Muscle layer of duodenum (tissue), 2 donors: Measurements from ENCODE around the gene ARF6.
"Not testable (repeated sequence)": the region's sequence is repeated elsewhere in the genome, so short reads cannot be mapped to it uniquely, and the experiment has no call there.

Source experiments
- H3K27ac ChIP-seq: one replicate; pipeline ENCODE4 v1.7.0; 2013; ENCODE audit warnings: mild to moderate bottlenecking, low read length
- H3K27me3 ChIP-seq: one replicate; pipeline ENCODE4 v1.7.0; 2013; ENCODE audit warnings: low read depth, mild to moderate bottlenecking, control low read depth, low read length
- H3K36me3 ChIP-seq, 2 donors: one replicate each; pipeline ENCODE4 v1.7.0; 2013; ENCODE audit warnings: low read length in 2 of 2, control low read depth in 1 of 2, mild to moderate bottlenecking in 1 of 2; ENCODE audit not compliant: insufficient read depth in 2 of 2, control insufficient read depth in 1 of 2
- H3K4me1 ChIP-seq, 2 donors: one replicate each; pipeline ENCODE4 v1.7.0; 2013; ENCODE audit warnings: low read length in 2 of 2, mild to moderate bottlenecking in 2 of 2, control low read depth in 1 of 2, moderate library complexity in 1 of 2; ENCODE audit not compliant: insufficient read depth in 2 of 2, control insufficient read depth in 1 of 2
- H3K4me3 ChIP-seq, 2 donors: one replicate each; pipeline ENCODE4 v1.7.0; 2013; ENCODE audit warnings: low read length in 2 of 2, low read depth in 1 of 2, mild to moderate bottlenecking in 1 of 2
- H3K9me3 ChIP-seq, 2 donors: one replicate each; pipeline ENCODE4 v1.7.0; 2013; ENCODE audit warnings: low read length in 2 of 2, control low read depth in 1 of 2, mild to moderate bottlenecking in 1 of 2; ENCODE audit not compliant: control insufficient read depth in 1 of 2
- donor health status: healthy.

Gene ARF6

DNA sequence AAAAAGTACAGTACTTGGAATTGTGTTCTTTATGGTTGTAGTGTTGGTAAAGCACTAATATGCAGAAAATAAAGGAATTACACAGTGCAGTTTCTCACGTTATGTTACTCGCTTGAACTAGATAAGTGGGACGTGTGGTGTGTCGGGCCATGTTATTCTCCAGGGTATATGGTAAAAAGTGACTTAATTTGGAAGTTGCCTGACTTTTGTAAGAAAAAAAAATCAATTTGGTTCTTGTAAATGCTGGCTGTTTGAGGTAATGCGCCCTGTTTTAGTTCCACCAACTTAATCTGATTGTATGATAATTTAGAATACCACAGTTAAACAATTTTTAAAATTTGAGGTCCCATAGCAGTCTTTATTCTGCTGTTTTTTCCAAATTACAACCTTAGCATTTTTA is 4.1 kb downstream of the ARF6 start:
- Histone ChIP-seq H3K4me1 (peaks cover 20 to 44% of the 10 kb centered on the region in 2 donors), H3K9me3 (no peaks in the 10 kb centered on the region), H3K4me3 (peak overlapping the region in 1 of 2 donors; percentile 12), H3K27me3 (no peaks in the 10 kb centered on the region), H3K27ac (peak overlapping the region; percentile 46), H3K36me3 (peaks cover 14 to 17% of the 10 kb centered on the region in 2 donors)

DNA sequence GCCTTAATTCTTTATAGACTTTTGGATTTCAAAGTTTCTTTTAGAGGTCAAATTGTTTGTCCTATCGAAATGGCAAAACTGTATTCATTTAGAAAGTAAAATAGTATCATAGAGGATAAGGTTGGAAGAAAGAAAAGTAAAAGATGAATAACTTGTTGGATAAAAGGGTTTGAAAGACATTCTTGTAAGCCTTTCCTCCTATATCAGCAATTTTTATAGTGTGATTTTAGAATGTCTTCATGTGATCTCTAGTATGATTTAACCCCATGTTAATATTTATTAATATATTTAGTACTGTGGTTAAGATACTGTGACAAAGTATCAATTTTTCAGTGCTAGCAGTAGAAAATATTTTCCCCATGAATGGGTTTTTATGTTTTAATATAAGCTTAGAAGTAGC is 4.5 kb downstream of the ARF6 start:
- Histone ChIP-seq H3K4me1 (peaks cover 19 to 43% of the 10 kb centered on the region in 2 donors), H3K27me3 (no peaks in the 10 kb centered on the region), H3K9me3 (no peaks in the 10 kb centered on the region), H3K36me3 (peaks cover 14 to 15% of the 10 kb centered on the region in 2 donors), H3K4me3 (peak overlapping the region in 1 of 2 donors; percentile 12), H3K27ac (peak overlapping the region; percentile 46)

DNA sequence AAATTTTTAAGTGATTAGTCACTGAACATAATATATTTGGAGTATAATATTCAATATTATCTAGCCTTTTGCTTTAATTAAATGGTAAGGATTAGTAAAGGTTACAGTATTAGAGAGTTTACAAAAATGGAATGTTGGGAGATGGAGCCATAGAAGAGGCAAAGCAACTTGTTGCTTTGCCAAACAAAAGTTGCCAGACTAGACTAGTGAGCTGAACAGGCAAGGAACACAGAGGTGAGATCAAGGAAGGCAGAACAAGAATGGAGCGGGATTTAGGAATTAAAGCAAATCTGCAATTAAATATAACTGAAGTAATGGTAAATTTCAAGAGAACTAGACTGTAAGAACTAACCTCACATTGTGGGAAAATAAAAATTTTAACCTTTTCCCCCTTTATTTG is 5.1 kb downstream of the ARF6 start:
- H3K36me3 ChIP-seq, result peaks cover 12 to 14% of the 10 kb centered on the region in 2 donors
- H3K4me3 ChIP-seq, result peak overlapping the region; percentile 26 to 35
- peaks cover 19 to 43% of the 10 kb centered on the region in 2 donors for H3K4me1 ChIP-seq
- H3K27me3 ChIP-seq, result no peaks in the 10 kb centered on the region
- peak overlapping the region; percentile 26 for H3K27ac ChIP-seq
- no peaks in the 10 kb centered on the region for H3K9me3 ChIP-seq

DNA sequence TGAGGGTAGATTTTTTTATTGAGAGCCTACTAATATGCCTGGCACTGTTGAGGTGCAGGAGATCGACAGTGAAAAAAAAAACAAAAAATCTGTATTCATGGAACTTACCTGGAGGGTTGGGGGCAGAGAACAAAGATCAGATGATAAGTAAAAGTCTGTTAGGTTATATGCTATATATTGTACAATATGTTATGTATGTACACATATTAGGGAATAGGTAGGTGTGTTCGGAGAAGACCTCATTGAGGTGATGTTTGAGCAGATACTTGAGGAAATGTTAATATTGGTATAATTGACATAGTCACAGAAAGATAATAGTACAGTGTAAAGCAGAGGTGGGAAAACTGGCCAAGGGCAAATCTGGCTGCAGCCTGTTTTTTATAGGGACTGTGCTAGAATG is 5.6 kb downstream of the ARF6 start:
- Histone ChIP-seq H3K36me3 (peaks cover 6 to 14% of the 10 kb centered on the region in 2 donors), H3K9me3 (no peaks in the 10 kb centered on the region), H3K4me3 (peak overlapping the region in 1 of 2 donors; percentile 14), H3K27ac (no peak overlapping the region), H3K27me3 (no peaks in the 10 kb centered on the region), H3K4me1 (peaks cover 19 to 43% of the 10 kb centered on the region in 2 donors)

DNA sequence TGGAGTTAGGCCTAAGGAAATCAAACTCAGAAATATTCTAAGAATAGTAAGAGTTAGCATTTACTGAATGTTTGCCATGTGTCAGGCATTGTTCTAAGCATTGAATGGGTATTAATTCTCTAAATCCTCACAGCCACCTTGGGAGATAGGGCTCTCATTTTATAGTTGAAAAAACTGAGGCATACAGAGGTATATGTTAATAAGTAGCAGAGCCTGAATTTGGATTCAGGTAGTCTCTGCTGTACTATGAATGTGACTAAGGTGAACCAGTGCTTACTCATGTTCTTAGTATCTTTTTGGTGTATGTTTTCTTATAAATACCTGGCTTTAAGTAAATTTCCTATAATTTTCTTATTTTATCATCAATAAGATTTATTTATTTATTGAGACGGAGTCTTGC is 8.1 kb downstream of the ARF6 start:
- no peaks in the 10 kb centered on the region for H3K36me3 ChIP-seq
- no peak overlapping the region for H3K4me3 ChIP-seq
- no peaks in the 10 kb centered on the region for H3K9me3 ChIP-seq
- H3K4me1 ChIP-seq, result peaks cover 19 to 27% of the 10 kb centered on the region in 2 donors
- no peaks in the 10 kb centered on the region for H3K27me3 ChIP-seq
- H3K27ac ChIP-seq, result no peak overlapping the region

DNA sequence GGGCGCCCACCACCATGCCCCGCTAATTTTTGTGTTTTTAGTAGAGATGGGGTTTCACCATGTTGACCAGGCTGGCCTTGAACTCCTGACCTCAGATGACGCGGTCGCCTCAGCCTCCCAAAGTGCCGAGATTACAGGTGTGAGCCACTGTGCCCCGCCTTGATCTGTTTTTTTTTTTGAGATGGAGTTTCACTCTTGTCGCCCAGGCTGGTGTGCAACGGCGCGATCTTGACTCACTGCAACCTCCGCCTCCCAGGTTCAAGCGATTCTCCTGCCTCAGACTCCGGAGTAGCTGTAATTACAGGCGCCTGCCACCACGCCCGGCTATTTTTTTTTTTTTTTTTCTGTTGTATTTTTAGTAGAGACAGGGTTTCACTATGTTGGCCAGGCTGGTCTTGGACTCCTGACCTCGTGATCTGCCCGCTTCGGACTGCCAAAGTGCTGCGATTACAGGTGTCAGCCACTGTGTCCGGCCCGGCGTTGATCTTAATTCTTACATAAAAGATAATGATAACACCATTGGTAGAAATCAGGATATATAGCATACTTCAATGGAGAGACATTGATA is 9.9 kb downstream of the ARF6 start:
- H3K36me3 ChIP-seq, H3K27me3 ChIP-seq, H3K9me3 ChIP-seq, H3K27ac ChIP-seq, H3K4me3 ChIP-seq, H3K4me1 ChIP-seq: not testable (repeated sequence)

DNA sequence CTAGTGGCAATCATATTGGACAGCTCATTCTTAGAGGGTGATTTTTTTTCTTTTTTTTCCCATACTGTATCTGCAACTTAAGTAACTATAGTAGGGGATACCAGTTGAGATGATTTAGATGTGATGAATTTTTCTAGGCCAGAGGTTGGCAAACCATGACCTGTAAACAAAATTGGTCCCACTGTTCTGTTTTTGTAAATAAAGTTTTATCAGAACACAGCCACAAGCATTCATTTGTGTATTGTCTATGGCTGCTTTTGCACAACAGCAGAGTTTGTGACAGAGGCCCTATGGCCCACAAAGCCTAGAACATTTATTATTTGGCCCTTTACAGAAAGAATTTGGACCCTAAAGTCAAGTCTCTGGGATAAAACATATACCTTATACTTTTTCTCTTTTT is 11.4 kb downstream of the ARF6 start:
- Histone ChIP-seq H3K27ac (no peak overlapping the region), H3K4me3 (no peak overlapping the region), H3K4me1 (no peaks in the 10 kb centered on the region), H3K36me3 (no peaks in the 10 kb centered on the region), H3K9me3 (no peaks in the 10 kb centered on the region), H3K27me3 (no peaks in the 10 kb centered on the region)

DNA sequence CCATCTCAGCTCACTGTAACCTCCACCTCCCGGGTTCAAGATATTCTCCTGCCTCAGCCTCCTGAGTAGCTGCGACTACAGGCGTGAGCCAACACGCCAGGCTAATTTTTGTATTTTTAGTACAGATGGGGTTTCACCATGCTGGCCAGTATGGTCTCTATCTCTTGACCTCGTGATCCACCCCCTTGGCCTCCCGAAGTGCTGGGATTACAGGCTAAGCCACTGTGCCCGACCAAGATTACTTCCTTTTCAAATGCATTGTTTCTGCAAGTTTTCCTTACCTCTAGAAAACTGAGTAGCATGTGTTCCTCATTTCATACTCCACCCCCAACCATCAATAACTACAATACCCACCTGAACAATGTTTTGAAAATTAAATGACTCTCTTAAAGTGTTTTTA is 13.1 kb downstream of the ARF6 start:
- Histone ChIP-seq H3K27ac (no peak overlapping the region), H3K27me3 (no peaks in the 10 kb centered on the region), H3K9me3 (no peaks in the 10 kb centered on the region), H3K4me1 (no peaks in the 10 kb centered on the region), H3K4me3 (no peak overlapping the region), H3K36me3 (no peaks in the 10 kb centered on the region)

DNA sequence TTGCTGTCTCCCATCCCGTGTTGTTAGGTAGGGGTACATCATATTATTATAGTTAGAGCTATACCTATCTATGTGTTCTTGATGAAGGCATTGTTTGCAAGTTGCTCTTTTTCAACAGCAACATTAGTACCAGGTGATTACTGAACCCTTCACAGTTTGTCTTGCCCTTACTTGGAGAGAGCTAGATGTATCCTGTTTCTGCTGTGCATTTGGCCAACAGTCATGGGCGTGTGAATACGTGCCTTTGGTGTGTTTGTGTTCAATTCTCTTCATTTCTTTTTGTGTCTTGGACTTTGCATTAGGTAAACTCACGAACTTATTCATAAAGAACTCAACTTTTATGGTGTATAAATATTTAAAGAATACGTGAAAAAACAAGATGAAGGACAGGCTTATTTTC is 14.3 kb downstream of the ARF6 start:
- Histone ChIP-seq H3K36me3 (no peaks in the 10 kb centered on the region), H3K9me3 (no peaks in the 10 kb centered on the region), H3K4me1 (no peaks in the 10 kb centered on the region), H3K4me3 (no peak overlapping the region), H3K27me3 (no peaks in the 10 kb centered on the region), H3K27ac (no peak overlapping the region)

DNA sequence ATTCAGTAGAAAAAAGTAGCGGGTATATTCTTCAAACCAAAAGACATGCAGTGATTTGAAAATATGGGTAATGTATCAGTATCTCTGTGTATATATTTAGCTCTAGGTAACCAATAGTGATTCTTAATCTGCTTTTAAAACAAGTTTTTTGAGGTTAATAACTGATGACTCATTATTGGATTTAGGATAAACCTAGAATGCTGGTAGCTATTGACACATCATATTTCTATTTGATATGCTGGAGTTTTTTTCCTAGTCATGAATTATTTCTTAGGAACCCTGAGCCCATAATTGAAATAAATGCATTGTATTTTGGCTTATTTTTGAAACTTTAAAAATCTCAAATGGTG is 15.5 kb downstream of the ARF6 start:
- Histone ChIP-seq H3K4me3 (no peak overlapping the region), H3K27ac (no peak overlapping the region), H3K4me1 (no peaks in the 10 kb centered on the region), H3K27me3 (no peaks in the 10 kb centered on the region), H3K36me3 (no peaks in the 10 kb centered on the region), H3K9me3 (no peaks in the 10 kb centered on the region)

DNA sequence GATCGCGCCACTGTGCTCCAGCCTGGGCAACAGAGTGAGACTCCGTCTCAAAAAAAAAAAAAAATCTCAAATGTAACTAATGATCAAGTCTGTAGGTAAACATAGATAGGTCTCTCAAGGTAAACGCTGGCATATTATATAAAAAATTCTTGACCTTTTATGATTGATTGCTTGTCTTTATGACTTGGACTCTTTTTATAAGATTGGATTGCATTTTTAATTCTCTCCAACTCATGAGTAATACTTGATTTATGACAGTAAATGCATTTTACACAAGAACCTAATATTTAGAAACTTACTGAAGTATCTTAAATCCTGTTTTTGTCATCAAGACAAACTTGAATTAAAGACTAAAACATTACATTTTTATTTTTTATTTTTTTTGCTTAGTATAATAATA is 16.1 kb downstream of the ARF6 start:
- Histone ChIP-seq H3K36me3 (no peaks in the 10 kb centered on the region), H3K4me1 (no peaks in the 10 kb centered on the region), H3K4me3 (no peak overlapping the region), H3K27me3 (no peaks in the 10 kb centered on the region), H3K9me3 (no peaks in the 10 kb centered on the region), H3K27ac (no peak overlapping the region)

DNA sequence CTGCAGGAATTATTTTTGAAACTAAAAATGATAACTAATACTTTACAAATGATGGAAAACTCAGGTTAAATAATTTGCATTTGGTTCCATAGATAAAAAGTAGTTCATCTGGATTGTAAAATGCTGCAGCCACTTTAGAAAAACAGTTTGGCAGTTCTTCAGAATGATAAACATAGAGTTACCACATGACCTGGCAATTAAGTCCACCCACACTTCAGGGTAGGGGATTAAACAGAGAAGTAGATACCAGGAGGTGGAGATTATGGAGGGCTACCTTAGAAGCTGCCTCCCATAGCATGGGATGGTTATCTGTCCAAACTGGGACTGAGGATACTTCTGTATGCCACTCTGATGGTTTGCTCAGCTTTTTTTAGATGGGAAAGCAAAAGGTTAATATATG is 22.2 kb downstream of the ARF6 start:
- H3K9me3 ChIP-seq, result no peaks in the 10 kb centered on the region
- H3K4me3 ChIP-seq, result no peak overlapping the region
- no peaks in the 10 kb centered on the region for H3K36me3 ChIP-seq
- no peaks in the 10 kb centered on the region for H3K27me3 ChIP-seq
- H3K4me1 ChIP-seq, result no peaks in the 10 kb centered on the region
- no peak overlapping the region for H3K27ac ChIP-seq
